Erythroblast (primary cell): ENCODE data around the gene RBM38.

Experiments
- GATA1 ChIP-seq: IDR thresholded peaks from 2 replicates; pipeline ENCODE4 v1.6.1; 2011; ENCODE audit warnings: low read depth, mild to moderate bottlenecking, control low read depth, low read length, moderate library complexity
- POLR2A ChIP-seq: IDR thresholded peaks from 2 replicates; pipeline ENCODE4 v1.6.1; 2011; ENCODE audit warnings: mild to moderate bottlenecking, low read length

GRCh38 chr20:57384953-57385761 is 6.0 kb upstream of the RBM38 start:
- no peak for TF ChIP-seq POLR2A
- no peak for TF ChIP-seq GATA1
